Ishikawa (cell line): ENCODE data around the gene HOXB4.

Source experiments
- CEBPB ChIP-seq: IDR thresholded peaks from 2 replicates; pipeline ENCODE4 v1.6.1; 2012
- CREB1 ChIP-seq: IDR thresholded peaks from 2 replicates; pipeline ENCODE4 v1.6.1; 2012; ENCODE audit warnings: low read depth
- EGR1 ChIP-seq: IDR thresholded peaks from 2 replicates; pipeline ENCODE4 v1.6.1; 2012
- EP300 ChIP-seq: IDR thresholded peaks from 2 replicates; pipeline ENCODE4 v1.6.1; 2012; ENCODE audit warnings: borderline replicate concordance
- FOXM1 ChIP-seq: IDR thresholded peaks from 2 replicates; pipeline ENCODE4 v1.6.1; 2012; ENCODE audit warnings: low read depth, borderline replicate concordance
- MAX ChIP-seq: IDR thresholded peaks from 2 replicates; pipeline ENCODE4 v1.6.1; 2012
- NFIC ChIP-seq: IDR thresholded peaks from 2 replicates; pipeline ENCODE4 v1.6.1; 2012
- RAD21 ChIP-seq: IDR thresholded peaks from 2 replicates; pipeline ENCODE4 v1.6.1; 2012; ENCODE audit warnings: low read depth
- REST ChIP-seq: IDR thresholded peaks from 2 replicates; pipeline ENCODE4 v1.6.1; 2012; ENCODE audit warnings: low read depth, mild to moderate bottlenecking
- TAF1 ChIP-seq: IDR thresholded peaks from 2 replicates; pipeline ENCODE4 v1.6.1; 2012; ENCODE audit warnings: low read depth, mild to moderate bottlenecking
- TCF12 ChIP-seq: IDR thresholded peaks from 2 replicates; pipeline ENCODE4 v1.6.1; 2012; ENCODE audit warnings: low read depth
- TEAD4 ChIP-seq: IDR thresholded peaks from 2 replicates; pipeline ENCODE4 v1.6.1; 2012
- YY1 ChIP-seq: IDR thresholded peaks from 2 replicates; pipeline ENCODE4 v1.6.1; 2012; ENCODE audit warnings: low read depth

- TF ChIP-seq TAF1 (no peak), FOXM1 (no peak), YY1 (no peak), TEAD4 (no peak), EP300 (no peak), REST (no peak), CREB1 (no peak), EGR1 (no peak), RAD21 (no peak), TCF12 (no peak), CEBPB (no peak), NFIC (no peak), MAX (no peak)
Observed at GRCh38 chr17:48563385-48563838, 14.7 kb downstream of the HOXB4 start.
